WERI-Rb-1 (cell line): Measurements from ENCODE around the gene IGSF23.

Source experiments
- DNase-seq: peaks from one replicate; pipeline ENCODE4 v3.0.0-alpha.2; 2020
- H3K27ac ChIP-seq: fragments of 250-450 bp; sonication (Bioruptor Pico); 2 replicates; pipeline ENCODE4 v1.5.1; 2020; ENCODE audit warnings: mild to moderate bottlenecking, moderate library complexity
- H3K27me3 ChIP-seq: fragments of 250-450 bp; sonication (Bioruptor Pico); 2 replicates; pipeline ENCODE4 v1.5.1; 2021; ENCODE audit warnings: mild to moderate bottlenecking, low read depth, moderate library complexity; ENCODE audit not compliant: insufficient read depth, severe bottlenecking
- H3K36me3 ChIP-seq: fragments of 250-450 bp; sonication (Bioruptor Pico); 2 replicates; pipeline ENCODE4 v1.5.1; 2020; ENCODE audit warnings: mild to moderate bottlenecking, moderate library complexity
- H3K4me3 ChIP-seq: 2 replicates; pipeline ENCODE4 v1.5.1; 2011; ENCODE audit warnings: low read depth, mild to moderate bottlenecking, control low read depth, low read length
- H3K9me3 ChIP-seq: fragments of 250-450 bp; sonication (Bioruptor Pico); 2 replicates; pipeline ENCODE4 v1.5.1; 2021; ENCODE audit warnings: mild to moderate bottlenecking, moderate library complexity; ENCODE audit not compliant: severe bottlenecking
- TF ChIP-seq, protein P1 (sequence below): IDR thresholded peaks from 2 replicates; pipeline ENCODE4 v1.5.1; 2011; ENCODE audit warnings: low read depth, mild to moderate bottlenecking, control low read depth, inconsistent platforms, low read length

IGSF23 gene

DNA sequence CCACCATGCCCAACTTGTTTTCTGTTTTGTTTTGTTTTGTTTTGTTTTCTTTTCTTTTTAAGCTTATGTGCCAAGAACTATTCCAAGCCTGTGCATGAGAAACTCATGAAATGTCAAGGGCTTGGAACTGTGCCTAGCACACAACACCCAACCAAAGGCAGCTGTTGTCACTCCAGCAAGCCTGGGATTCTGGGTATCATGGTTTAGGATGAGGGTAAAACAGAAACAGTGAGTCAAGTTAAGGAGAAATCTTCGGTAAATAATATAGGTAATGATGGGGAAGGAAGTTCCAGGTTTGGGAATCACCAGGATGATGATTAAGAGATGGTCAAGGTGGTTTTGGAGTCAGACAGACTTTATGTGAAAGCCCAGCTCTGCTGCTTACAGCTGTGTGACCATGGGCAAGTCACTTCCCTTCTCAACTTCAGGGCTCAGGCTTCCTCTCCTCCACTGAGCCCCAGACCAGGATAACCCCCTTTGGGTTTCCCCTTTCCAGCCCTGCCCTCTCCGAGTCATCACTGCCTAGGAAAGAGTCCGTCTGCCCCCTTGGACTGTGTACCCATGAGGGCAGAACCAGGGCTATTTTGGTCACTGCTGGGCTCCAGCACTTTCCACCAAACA lies 35.4 kb downstream of the IGSF23 start:
- Histone ChIP-seq H3K9me3 (no peaks in the 10 kb centered on the region), H3K27me3 (no peaks in the 10 kb centered on the region), H3K36me3 (peaks cover 67% of the 10 kb centered on the region), H3K27ac (no peak overlapping the region), H3K4me3 (no peak overlapping the region)
- TF ChIP-seq, protein P1, sequence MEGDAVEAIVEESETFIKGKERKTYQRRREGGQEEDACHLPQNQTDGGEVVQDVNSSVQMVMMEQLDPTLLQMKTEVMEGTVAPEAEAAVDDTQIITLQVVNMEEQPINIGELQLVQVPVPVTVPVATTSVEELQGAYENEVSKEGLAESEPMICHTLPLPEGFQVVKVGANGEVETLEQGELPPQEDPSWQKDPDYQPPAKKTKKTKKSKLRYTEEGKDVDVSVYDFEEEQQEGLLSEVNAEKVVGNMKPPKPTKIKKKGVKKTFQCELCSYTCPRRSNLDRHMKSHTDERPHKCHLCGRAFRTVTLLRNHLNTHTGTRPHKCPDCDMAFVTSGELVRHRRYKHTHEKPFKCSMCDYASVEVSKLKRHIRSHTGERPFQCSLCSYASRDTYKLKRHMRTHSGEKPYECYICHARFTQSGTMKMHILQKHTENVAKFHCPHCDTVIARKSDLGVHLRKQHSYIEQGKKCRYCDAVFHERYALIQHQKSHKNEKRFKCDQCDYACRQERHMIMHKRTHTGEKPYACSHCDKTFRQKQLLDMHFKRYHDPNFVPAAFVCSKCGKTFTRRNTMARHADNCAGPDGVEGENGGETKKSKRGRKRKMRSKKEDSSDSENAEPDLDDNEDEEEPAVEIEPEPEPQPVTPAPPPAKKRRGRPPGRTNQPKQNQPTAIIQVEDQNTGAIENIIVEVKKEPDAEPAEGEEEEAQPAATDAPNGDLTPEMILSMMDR = no peak
- no peak for DNase-seq

DNA sequence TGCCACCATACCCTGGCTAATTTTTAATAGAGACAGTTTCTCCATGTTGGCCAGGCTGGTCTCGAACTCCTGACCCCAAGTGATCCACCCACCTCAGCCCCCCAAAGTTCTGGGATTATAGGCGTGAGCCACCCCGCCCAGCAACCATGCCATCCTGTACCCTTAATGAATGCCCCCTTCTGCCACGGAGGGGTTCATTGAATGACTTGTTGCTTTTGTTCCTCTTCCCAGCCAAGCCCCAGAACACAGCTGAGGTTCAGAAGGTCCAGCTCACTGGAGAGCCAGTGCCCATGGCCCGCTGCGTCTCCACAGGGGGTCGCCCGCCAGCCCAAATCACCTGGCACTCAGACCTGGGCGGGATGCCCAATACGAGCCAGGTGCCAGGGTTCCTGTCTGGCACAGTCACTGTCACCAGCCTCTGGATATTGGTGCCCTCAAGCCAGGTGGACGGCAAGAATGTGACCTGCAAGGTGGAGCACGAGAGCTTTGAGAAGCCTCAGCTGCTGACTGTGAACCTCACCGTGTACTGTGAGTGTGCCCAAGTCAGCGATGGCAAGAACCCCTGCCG lies 36.3 kb downstream of the IGSF23 start:
- no peaks in the 10 kb centered on the region for H3K27me3 ChIP-seq
- H3K27ac ChIP-seq = no peak overlapping the region
- DNase-seq = no peak
- TF ChIP-seq, protein P1 = no peak
- H3K9me3 ChIP-seq = no peaks in the 10 kb centered on the region
- peaks cover 74% of the 10 kb centered on the region for H3K36me3 ChIP-seq
- H3K4me3 ChIP-seq = no peak overlapping the region

DNA sequence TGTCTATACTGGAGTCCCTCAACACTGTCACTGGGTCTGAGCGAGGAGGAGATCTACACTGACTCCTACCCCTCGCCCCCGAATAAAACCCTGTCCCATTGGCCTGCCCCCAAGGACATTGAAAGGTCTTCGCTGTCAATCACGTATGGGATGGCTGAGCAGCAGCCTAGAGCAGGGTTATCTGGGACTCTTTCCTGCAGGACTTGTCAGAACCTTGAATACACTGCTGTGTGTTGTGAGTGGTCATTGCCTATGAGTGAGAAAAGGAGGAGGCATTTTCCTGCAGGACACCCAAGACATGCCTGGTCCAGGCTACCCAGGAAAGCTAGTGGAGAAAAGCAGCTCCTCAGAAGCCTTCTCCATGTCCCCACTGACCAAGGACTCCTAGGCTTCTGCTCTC lies 40.0 kb downstream of the IGSF23 start:
- Histone ChIP-seq H3K27ac (no peak overlapping the region), H3K4me3 (no peak overlapping the region), H3K9me3 (no peaks in the 10 kb centered on the region), H3K36me3 (peaks cover 92% of the 10 kb centered on the region), H3K27me3 (no peaks in the 10 kb centered on the region)
- TF ChIP-seq, protein P1 = no peak
- DNase-seq = no peak

DNA sequence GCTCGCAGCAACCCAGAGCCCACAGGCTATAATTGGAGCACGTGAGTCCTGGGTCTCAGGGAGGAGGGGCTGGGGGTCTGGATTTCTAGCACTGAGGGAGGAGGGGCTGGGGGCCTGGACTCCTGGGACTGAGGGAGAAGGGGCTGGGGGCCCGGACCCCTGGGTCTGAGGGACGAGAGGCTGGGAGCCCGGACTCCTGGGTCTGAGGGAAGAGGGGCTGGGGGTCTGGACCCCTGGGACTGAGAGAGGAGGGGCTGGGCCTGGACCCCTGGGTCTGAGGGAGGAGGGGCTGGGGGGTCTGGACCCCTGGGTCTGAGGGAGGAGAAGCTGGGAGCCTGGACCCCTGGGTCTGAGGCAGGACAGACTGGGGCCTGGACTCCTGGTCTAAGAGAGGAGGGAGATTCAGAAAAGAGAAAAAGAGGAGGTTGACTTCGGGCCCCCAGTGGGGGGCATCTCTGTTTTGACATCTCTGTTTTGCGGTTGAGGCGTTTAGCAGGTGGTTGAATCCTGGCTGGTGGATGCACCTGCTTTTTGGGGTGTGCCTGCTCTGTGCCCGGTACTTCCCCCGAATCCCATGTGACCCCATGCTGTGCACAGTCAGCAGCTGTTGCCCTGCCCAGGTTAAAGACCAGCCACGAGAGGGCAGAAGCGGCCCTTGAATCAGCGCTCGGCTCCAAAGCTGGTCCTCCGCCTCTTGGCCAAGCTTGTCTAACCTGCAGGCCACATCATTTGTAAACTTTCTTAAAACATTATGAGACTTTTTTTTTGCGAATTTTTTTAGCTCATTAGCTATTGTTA lies 40.8 kb downstream of the IGSF23 start:
- Histone ChIP-seq H3K27ac (no peak overlapping the region), H3K27me3 (no peaks in the 10 kb centered on the region), H3K4me3 (no peak overlapping the region), H3K9me3 (no peaks in the 10 kb centered on the region), H3K36me3 (peaks cover 93% of the 10 kb centered on the region)
- peak; percentile 64 for DNase-seq
- TF ChIP-seq, protein P1 = peak; percentile 56

DNA sequence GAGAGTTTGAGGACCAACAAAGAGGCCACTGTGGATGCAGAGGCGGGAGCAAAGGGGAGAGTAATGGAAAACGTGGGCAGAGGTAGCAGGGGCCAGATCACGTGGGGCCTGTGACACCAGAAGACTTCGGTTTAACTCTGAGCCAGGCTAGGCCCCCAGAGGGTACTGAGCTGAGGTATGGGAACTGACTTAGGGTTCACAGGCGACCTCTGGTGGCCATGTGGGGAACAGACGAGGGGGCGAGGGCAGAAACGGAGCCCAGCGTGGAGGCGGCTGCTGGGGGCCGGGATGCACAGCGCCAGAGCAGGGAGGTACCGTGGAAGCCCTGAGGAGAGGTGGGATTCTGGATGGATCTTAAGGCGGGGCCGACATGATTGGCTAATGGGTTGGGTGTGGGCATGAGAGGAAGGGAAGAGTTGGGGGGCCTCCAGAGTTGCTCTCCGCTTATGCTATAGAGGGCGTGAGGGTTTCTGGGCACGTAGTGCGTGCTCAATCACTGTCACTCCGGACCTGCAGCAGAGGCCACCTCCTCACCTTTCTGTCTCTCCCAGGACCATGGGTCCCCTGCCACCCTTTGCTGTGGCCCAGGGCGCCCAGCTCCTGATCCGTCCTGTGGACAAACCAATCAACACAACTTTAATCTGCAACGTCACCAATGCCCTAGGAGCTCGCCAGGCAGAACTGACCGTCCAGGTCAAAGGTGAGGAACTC lies 44.0 kb downstream of the IGSF23 start:
- peak; percentile 72 for DNase-seq
- Histone ChIP-seq H3K4me3 (no peak overlapping the region), H3K9me3 (no peaks in the 10 kb centered on the region), H3K27me3 (no peaks in the 10 kb centered on the region), H3K36me3 (peaks cover 96% of the 10 kb centered on the region), H3K27ac (no peak overlapping the region)
- TF ChIP-seq, protein P1 = peak; percentile 75
